ENCODE data around the gene FAM25C.
"Not testable (repeated sequence)": the region's sequence is repeated elsewhere in the genome, so short reads cannot be mapped to it uniquely, and the experiment has no call there.

GRCh38 chr10:47987952-47988351 is 11.6 kb downstream of the FAM25C start:
- not testable (repeated sequence) for TF ChIP-seq CTCF (IDR thresholded peaks at IDR 0.05; ENCODE audit: poor library complexity, severe bottlenecking); EP300 (conservative IDR thresholded peaks at IDR 0.05; ENCODE audit: poor library complexity, severe bottlenecking); REST (IDR thresholded peaks at IDR 0.05; ENCODE audit: borderline replicate concordance); RAD21 (conservative IDR thresholded peaks at IDR 0.05); MXI1 (conservative IDR thresholded peaks at IDR 0.05; ENCODE audit: poor library complexity, severe bottlenecking); SMC3 (conservative IDR thresholded peaks at IDR 0.05; ENCODE audit: poor library complexity); TAF1 (IDR thresholded peaks at IDR 0.05; ENCODE audit: low read depth); EZH2 (IDR thresholded peaks at IDR 0.05; ENCODE audit: borderline replicate concordance, insufficient read depth, low read length, poor library complexity, severe bottlenecking); POLR2AphosphoS5 (IDR thresholded peaks at IDR 0.05)

Data from neural cell (in vitro differentiated cells).